ENCODE data around the gene FCN1.

DNA sequence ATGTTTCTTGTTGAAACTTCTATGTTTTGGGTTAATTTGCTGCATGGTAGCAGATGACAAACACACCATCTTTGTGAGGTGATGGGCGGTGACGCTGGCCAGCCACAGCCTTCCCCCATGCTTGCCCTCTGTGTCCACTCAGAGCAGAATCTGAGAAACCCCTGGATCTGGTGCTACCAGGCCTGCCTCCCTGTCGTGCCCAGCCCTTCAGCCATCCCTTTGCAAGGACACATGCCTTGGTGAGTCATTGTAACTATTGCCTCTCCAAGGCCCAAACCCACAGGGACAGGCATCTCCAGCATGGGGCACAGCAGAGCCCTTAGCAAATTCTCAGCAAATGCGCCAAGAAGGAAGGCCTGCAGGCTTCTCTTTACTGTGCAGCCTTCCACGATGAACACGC is 48.1 kb upstream of the FCN1 start:
- no peak for TF ChIP-seq CTCF (IDR thresholded peaks at IDR 0.05; ENCODE audit: insufficient read depth, low read length, poor library complexity, severe bottlenecking)
- no peak for TF ChIP-seq EZH2phosphoT487 (conservative IDR thresholded peaks at IDR 0.05; ENCODE audit: low read length)

Measured in SU-DHL-6 (cell line).